AG10803 (cell line): ENCODE data around the gene PRKCB.

Experiments
- DNase-seq: peaks from one replicate; pipeline ENCODE4 v3.0.0; 2010; ENCODE audit warnings: low read depth
- H3K4me3 ChIP-seq: 2 replicates; pipeline ENCODE4 v1.5.1; 2011; ENCODE audit warnings: mild to moderate bottlenecking, low read length, control low read depth
- TF ChIP-seq, protein P1 (sequence below): conservative IDR thresholded peaks from 2 replicates; pipeline ENCODE4 v1.5.1; 2011; ENCODE audit warnings: mild to moderate bottlenecking, low read length, control low read depth, inconsistent platforms

The PRKCB gene

DNA sequence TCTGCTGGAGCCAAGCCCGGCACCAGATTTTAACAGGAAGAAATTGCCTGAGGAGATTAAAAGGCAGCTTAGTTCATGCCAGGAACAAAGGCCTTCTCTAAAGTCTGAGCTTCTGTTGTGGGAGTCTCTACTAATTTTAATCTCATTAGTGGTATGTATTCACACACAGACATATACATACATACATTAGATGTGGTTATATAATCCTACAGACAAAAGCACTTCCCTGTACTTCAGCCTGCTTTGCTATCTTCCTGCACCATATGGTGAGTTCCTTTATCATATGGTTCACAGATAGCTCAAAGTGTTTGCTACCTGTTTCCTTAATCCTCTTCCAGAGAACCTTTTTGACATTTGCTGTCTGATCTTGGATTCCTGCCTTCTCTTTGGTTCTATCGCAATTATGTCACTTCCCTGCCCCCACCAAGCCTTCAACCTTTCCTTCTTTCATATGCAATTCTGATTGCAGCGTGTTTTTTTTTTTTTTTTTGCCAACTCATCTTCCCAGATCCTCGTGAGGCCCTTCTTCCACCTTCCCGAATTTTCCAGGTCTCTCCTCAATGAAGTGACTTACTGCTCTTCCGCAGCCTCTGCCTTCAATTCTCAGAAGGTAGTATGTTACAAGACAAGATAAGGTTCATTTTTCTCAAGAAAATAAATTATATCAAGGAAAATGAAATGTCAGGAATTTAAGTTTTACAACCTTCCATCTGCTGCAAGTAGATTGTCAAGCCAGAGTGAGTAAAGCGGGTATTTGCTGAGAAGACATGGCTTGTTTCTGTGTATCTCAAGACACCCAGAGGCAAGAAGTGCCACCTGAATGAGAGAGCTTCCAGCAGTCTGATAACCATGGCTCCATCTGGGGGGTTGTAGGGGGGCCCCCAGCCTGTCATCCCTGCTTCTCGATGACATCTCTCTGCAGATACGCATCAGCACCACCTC, 300.1 kb downstream of the PRKCB start:
- no peak for DNase-seq
- TF ChIP-seq, protein P1, sequence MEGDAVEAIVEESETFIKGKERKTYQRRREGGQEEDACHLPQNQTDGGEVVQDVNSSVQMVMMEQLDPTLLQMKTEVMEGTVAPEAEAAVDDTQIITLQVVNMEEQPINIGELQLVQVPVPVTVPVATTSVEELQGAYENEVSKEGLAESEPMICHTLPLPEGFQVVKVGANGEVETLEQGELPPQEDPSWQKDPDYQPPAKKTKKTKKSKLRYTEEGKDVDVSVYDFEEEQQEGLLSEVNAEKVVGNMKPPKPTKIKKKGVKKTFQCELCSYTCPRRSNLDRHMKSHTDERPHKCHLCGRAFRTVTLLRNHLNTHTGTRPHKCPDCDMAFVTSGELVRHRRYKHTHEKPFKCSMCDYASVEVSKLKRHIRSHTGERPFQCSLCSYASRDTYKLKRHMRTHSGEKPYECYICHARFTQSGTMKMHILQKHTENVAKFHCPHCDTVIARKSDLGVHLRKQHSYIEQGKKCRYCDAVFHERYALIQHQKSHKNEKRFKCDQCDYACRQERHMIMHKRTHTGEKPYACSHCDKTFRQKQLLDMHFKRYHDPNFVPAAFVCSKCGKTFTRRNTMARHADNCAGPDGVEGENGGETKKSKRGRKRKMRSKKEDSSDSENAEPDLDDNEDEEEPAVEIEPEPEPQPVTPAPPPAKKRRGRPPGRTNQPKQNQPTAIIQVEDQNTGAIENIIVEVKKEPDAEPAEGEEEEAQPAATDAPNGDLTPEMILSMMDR: no peak
- no peak overlapping the region for H3K4me3 ChIP-seq

DNA sequence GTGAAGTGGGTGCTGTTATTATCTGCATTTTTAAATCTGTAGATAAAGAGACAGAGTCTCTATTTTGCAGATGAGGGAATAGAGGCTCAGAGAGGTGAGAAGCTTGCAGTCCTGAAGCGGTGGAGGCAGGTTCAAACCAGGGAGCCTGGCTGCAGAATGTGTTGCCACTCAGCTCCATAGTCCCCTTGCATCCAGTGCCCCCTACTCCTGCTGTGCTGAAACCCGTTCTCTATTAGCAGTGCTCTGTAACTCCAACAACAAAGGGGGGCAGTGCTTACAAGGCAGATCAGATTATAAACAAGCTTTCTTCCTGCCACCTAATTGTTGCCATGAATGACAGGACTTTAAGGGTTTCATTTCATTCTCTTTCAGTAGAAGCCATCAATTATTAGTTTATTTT, 302.2 kb downstream of the PRKCB start:
- no peak for DNase-seq
- TF ChIP-seq, protein P1: no peak

DNA sequence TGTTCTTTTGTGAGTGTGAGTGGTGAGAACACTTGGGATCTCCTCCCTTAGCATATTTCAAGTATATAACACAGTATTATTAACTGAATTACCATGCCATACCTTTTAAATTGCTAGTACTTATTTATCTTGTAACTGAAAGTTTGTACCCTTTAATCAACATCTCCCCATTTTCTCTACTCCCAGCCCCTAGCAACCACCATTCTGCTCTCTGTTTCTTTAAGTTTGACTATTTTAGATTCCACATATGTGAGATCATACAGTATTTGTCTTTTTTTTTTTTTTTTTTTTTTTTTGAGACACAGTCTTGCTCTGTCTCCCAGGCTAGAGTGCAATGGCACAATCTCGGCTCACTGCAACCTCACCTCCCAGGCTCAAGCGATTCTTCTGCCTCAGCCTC, 302.8 kb downstream of the PRKCB start:
- no peak overlapping the region for H3K4me3 ChIP-seq
- TF ChIP-seq, protein P1: no peak
- no peak for DNase-seq

More for the DNA sequence above, 302.2 kb downstream of the PRKCB start:
- H3K4me3 ChIP-seq: no peak overlapping the region

DNA sequence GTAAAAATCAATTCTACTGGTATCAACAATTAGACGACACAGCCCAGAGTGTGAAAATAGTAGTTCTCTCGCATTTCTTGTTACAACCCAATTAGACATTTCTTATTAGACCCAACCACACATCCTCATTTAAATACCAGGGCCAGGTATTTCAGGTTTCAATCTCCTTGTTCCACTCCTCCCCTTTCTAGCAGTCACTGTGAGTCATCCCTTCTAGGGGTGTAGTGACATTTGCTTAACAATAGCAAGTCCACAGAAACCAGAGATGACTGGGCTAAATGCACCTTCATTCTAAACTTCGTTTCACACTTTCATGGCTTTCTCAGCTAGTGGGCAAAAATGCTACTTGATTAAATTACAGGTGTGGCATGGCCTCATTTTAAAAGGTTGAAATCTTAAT, 303.5 kb downstream of the PRKCB start:
- H3K4me3 ChIP-seq: no peak overlapping the region
- no peak for DNase-seq
- TF ChIP-seq, protein P1: no peak

DNA sequence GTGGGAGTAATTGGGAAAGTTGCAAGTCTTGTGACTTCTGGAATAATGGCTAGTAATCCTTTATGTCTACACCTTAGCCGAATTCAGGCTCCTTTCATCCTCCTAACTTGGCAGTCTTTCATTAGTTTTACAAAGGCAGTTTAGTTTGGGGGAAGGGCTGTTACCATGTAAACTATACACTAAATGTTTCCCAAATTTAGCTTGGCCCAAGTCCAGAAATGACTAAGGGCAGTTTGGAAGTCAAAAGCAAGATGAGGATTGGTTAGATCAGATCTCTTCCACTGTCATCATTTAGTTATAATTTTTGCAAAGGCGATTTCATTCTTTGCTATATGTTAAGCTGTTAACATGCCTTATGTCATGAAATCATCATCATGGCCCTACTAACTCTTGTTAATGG, 304.9 kb downstream of the PRKCB start:
- TF ChIP-seq, protein P1: no peak
- H3K4me3 ChIP-seq: no peak overlapping the region
- DNase-seq: no peak

DNA sequence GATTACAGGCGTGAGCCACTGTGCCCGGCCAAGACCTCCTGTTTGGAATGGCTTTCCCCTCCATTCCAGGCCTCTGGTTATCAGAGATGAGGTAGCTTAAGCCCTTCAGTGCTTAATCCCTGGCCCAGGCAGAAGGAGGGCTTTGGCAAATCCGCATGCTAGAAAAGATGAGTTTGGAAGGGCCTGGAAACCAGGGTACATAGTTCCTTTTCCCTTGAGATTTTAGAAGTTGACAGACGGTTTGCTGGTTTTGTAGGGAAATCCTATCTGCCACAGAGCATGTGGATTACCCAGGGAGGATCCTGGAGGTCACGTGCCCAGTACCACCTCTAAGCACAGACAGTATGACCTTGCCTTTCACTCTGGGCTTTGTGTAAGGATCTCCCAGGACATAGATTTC, 305.7 kb downstream of the PRKCB start:
- no peak for DNase-seq
- H3K4me3 ChIP-seq: no peak overlapping the region
- TF ChIP-seq, protein P1: no peak

DNA sequence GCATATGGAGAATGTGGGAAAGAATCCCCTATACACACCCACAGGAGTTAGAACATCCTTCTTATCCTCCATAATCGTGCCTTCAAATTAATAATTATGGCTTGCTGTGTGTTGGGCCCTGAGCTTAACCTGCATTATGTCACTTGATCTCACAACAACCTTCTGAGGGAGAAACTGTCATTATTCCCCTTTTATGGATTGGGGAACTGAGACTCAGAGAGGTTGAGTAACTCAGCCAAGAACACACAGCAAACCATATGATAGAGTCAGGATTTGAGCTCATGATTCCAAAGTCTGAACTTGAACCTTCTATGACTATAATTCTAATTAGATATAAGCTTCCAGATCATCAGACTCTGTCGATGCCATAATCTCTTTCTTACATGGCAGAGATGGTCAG, 306.1 kb downstream of the PRKCB start:
- H3K4me3 ChIP-seq: no peak overlapping the region
- DNase-seq: no peak
- TF ChIP-seq, protein P1: no peak
